Activated CD8-positive, alpha-beta T cell treated with anti-CD3 and anti-CD28 coated beads, Interleukin-2, amount 10 ng/mL, durations not matched to agents 7 days and 5 days (primary cell): ENCODE results near the gene AGPAT3. TPM values are rescaled to one million over a fixed set of nuclear protein-coding genes. Genes with fewer than 3 reads are reported as not detected.
A peak's percentile ranks its signal among the peaks of the same experiment; 100 is the strongest.

Source experiments
- ATAC-seq: fragments of 150-1000 bp; cut with Tn5 transposase; one replicate; pipeline ENCODE4 v1.10.0; 2021; ENCODE audit warnings: moderate library complexity
- CTCF ChIA-PET: fragments of 350-600 bp; sonication (Branson Sonifier 250); formaldehyde crosslinking; loops from one replicate; lab custom pipeline; 2021; ENCODE audit warnings: antibody characterized with exemption; lab: Charles Lee
- POLR2A ChIA-PET: fragments of 350-600 bp; sonication (Branson Sonifier 250); formaldehyde crosslinking; loops from one replicate; lab custom pipeline; 2021; ENCODE audit warnings: antibody characterized with exemption; lab: Charles Lee
- DNase-seq: peaks from one replicate; pipeline ENCODE4 v3.0.0-alpha.2; 2020
- H3K27ac Mint-ChIP-seq: one replicate; pipeline ENCODE4 v1.8.0; 2021; ENCODE audit warnings: mild to moderate bottlenecking, mixed read lengths
- H3K27me3 Mint-ChIP-seq: one replicate; pipeline ENCODE4 v1.8.0; 2021; ENCODE audit warnings: low read depth, mixed read lengths
- H3K36me3 Mint-ChIP-seq: one replicate; pipeline ENCODE4 v1.8.0; 2021; ENCODE audit warnings: low read depth, mixed read lengths
- H3K4me1 Mint-ChIP-seq: one replicate; pipeline ENCODE4 v1.8.0; 2021; ENCODE audit warnings: low read depth, mixed read lengths
- H3K4me3 Mint-ChIP-seq: one replicate; pipeline ENCODE4 v1.8.0; 2021; ENCODE audit warnings: mild to moderate bottlenecking, mixed read lengths
- H3K9me3 Mint-ChIP-seq: one replicate; pipeline ENCODE4 v1.8.0; 2022; ENCODE audit warnings: mixed read lengths; ENCODE audit not compliant: insufficient read depth
- total RNA-seq, 2 experiments: library from RNA; stranded (reverse); gene quantifications; one replicate each; pipeline ENCODE4 v1.2.3, GENCODE V29; 2021

Gene AGPAT3
- total RNA-seq, 2 experiments from 2014 or later: 70.4 to 72.5 TPM

GRCh38 chr21:43911935-43912487 lies 47.0 kb downstream of the AGPAT3 start:
- ChIA-PET CTCF (no interaction called here), POLR2A (no interaction called here)
- Mint-ChIP-seq H3K4me1 (peaks cover 27% of the 10 kb centered on the region), H3K36me3 (peaks cover 27% of the 10 kb centered on the region), H3K27ac (no peak overlapping the region), H3K4me3 (no peak overlapping the region), H3K9me3 (peaks cover 9% of the 10 kb centered on the region), H3K27me3 (peaks cover 3% of the 10 kb centered on the region)
- no peak for DNase-seq
- no peak for ATAC-seq

GRCh38 chr21:43912500-43912899 lies 47.5 kb downstream of the AGPAT3 start:
- no peak for DNase-seq
- Mint-ChIP-seq H3K4me1 (peaks cover 31% of the 10 kb centered on the region), H3K27me3 (peaks cover 5% of the 10 kb centered on the region), H3K4me3 (no peak overlapping the region), H3K36me3 (peaks cover 31% of the 10 kb centered on the region), H3K27ac (no peak overlapping the region), H3K9me3 (peaks cover 9% of the 10 kb centered on the region)
- ATAC-seq: no peak
- ChIA-PET POLR2A (no interaction called here), CTCF (no interaction called here)

- DNase-seq (no peak), ATAC-seq (no peak)
- CTCF ChIA-PET: no interaction called here
- H3K27me3 Mint-ChIP-seq: peaks cover 5% of the 10 kb centered on the region
- H3K4me1 Mint-ChIP-seq: peaks cover 33% of the 10 kb centered on the region
- H3K27ac Mint-ChIP-seq: no peak overlapping the region
- H3K9me3 Mint-ChIP-seq: peaks cover 9% of the 10 kb centered on the region
- POLR2A ChIA-PET: no interaction called here
- no peak overlapping the region for H3K4me3 Mint-ChIP-seq
- peaks cover 30% of the 10 kb centered on the region for H3K36me3 Mint-ChIP-seq
These were observed 47.9 kb downstream of the AGPAT3 start for GRCh38 chr21:43912910-43913309.

- Mint-ChIP-seq H3K27me3 (peaks cover 5% of the 10 kb centered on the region), H3K4me3 (peak overlapping the region; percentile 1), H3K4me1 (peaks cover 42% of the 10 kb centered on the region), H3K36me3 (peaks cover 32% of the 10 kb centered on the region), H3K9me3 (peaks cover 9% of the 10 kb centered on the region), H3K27ac (no peak overlapping the region)
- ChIA-PET CTCF (no interaction called here), POLR2A (no interaction called here)
- ATAC-seq (no peak), DNase-seq (no peak)
These were observed 48.9 kb downstream of the AGPAT3 start for GRCh38 chr21:43913928-43914327.

- Mint-ChIP-seq H3K36me3 (peaks cover 31% of the 10 kb centered on the region), H3K27ac (no peak overlapping the region), H3K4me1 (peaks cover 50% of the 10 kb centered on the region), H3K27me3 (peaks cover 5% of the 10 kb centered on the region), H3K9me3 (peaks cover 9% of the 10 kb centered on the region), H3K4me3 (peak overlapping the region; percentile 10)
- POLR2A ChIA-PET: interaction anchor here (0.6 kb wide), 1 partner anchor 48 kb away, joined by 3 read pairs; no protein-coding TSS in a partner anchor
- ATAC-seq (no peak), DNase-seq (no peak)
- CTCF ChIA-PET: no interaction called here
These were observed 51.1 kb downstream of the AGPAT3 start for GRCh38 chr21:43916076-43916475.

GRCh38 chr21:43916691-43917514 lies 51.9 kb downstream of the AGPAT3 start:
- peak overlapping the region; percentile 86 for H3K27ac Mint-ChIP-seq
- peaks cover 5% of the 10 kb centered on the region for H3K27me3 Mint-ChIP-seq
- peak; percentile 81 for DNase-seq
- peaks cover 9% of the 10 kb centered on the region for H3K9me3 Mint-ChIP-seq
- peak; percentile 87 for ATAC-seq
- peaks cover 58% of the 10 kb centered on the region for H3K4me1 Mint-ChIP-seq
- CTCF ChIA-PET: no interaction called here
- H3K36me3 Mint-ChIP-seq: peaks cover 33% of the 10 kb centered on the region
- peak overlapping the region; percentile 77 for H3K4me3 Mint-ChIP-seq
- POLR2A ChIA-PET: no interaction called here

GRCh38 chr21:43917515-43918384 lies 52.7 kb downstream of the AGPAT3 start:
- POLR2A ChIA-PET: no interaction called here
- H3K9me3 Mint-ChIP-seq: peaks cover 2% of the 10 kb centered on the region
- DNase-seq (peak; percentile 42), ATAC-seq (no peak)
- peak overlapping the region; percentile 86 for H3K27ac Mint-ChIP-seq
- peaks cover 67% of the 10 kb centered on the region for H3K4me1 Mint-ChIP-seq
- H3K27me3 Mint-ChIP-seq: peaks cover 5% of the 10 kb centered on the region
- CTCF ChIA-PET: interaction anchor here (0.7 to 1.6 kb wide), 5 partner anchors 21 to 107 kb away, joined by 4 to 14 read pairs (median 5); no protein-coding TSS in a partner anchor
- H3K36me3 Mint-ChIP-seq: peaks cover 28% of the 10 kb centered on the region
- H3K4me3 Mint-ChIP-seq: peak overlapping the region; percentile 77

- Mint-ChIP-seq H3K27ac (peak overlapping the region; percentile 86), H3K27me3 (peaks cover 5% of the 10 kb centered on the region), H3K36me3 (peaks cover 22% of the 10 kb centered on the region), H3K4me1 (peaks cover 71% of the 10 kb centered on the region), H3K4me3 (peak overlapping the region; percentile 54), H3K9me3 (no peaks in the 10 kb centered on the region)
- CTCF ChIA-PET: interaction anchor here (0.7 to 1.6 kb wide), 6 partner anchors 20 to 109 kb away, joined by 3 to 14 read pairs (median 5); no protein-coding TSS in a partner anchor
- POLR2A ChIA-PET: no interaction called here
- no peak for ATAC-seq
- DNase-seq: no peak
These were observed 53.4 kb downstream of the AGPAT3 start for GRCh38 chr21:43918385-43918947.

- ChIA-PET CTCF (interaction anchor here (1.1 to 1.6 kb wide), 5 partner anchors 19 to 110 kb away, joined by 3 to 14 read pairs (median 5); no protein-coding TSS in a partner anchor), POLR2A (no interaction called here)
- no peaks in the 10 kb centered on the region for H3K9me3 Mint-ChIP-seq
- ATAC-seq (no peak), DNase-seq (no peak)
- H3K27ac Mint-ChIP-seq: no peak overlapping the region
- no peak overlapping the region for H3K4me3 Mint-ChIP-seq
- peaks cover 67% of the 10 kb centered on the region for H3K4me1 Mint-ChIP-seq
- H3K36me3 Mint-ChIP-seq: peaks cover 17% of the 10 kb centered on the region
- H3K27me3 Mint-ChIP-seq: peaks cover 5% of the 10 kb centered on the region
These were observed 54.3 kb downstream of the AGPAT3 start for GRCh38 chr21:43919283-43919682.

- Mint-ChIP-seq H3K4me3 (no peak overlapping the region), H3K27ac (no peak overlapping the region), H3K4me1 (peaks cover 69% of the 10 kb centered on the region), H3K36me3 (peaks cover 21% of the 10 kb centered on the region), H3K9me3 (no peaks in the 10 kb centered on the region), H3K27me3 (peaks cover 5% of the 10 kb centered on the region)
- ChIA-PET POLR2A (interaction anchor here (1.2 kb wide), 1 partner anchor 91 kb away, joined by 3 read pairs; no protein-coding TSS in a partner anchor), CTCF (interaction anchor here (1.1 to 3.2 kb wide), 4 partner anchors 18 to 109 kb away, joined by 3 to 21 read pairs (median 6); no protein-coding TSS in a partner anchor)
- ATAC-seq (no peak), DNase-seq (no peak)
These were observed 55.1 kb downstream of the AGPAT3 start for GRCh38 chr21:43919871-43920801.
